HepG2 (cell line): Measurements from ENCODE around the gene SMIM12. TPM values are rescaled to one million over a fixed set of nuclear protein-coding genes. Genes with fewer than 3 reads are reported as not detected.

Experiments used
- ARNT ChIP-seq: fragments of 450-650 bp; IDR thresholded peaks from 2 replicates; pipeline ENCODE4 v1.6.1; 2017
- CCAR2 ChIP-seq: fragments of 200-400 bp; formaldehyde crosslinking; optimal IDR thresholded peaks from 2 replicates; pipeline ENCODE3; 2018; ENCODE audit warnings: low read depth, mild to moderate bottlenecking, low read length, moderate library complexity
- DNMT1 ChIP-seq: sonication (generic); formaldehyde crosslinking; IDR thresholded peaks from 2 replicates; pipeline ENCODE4 v1.5.1; 2020; ENCODE audit warnings: mild to moderate bottlenecking, missing genetic modification reagents
- FOXC1 ChIP-seq: sonication (generic); formaldehyde crosslinking; IDR thresholded peaks from 2 replicates; pipeline ENCODE4 v1.8.0; 2022; ENCODE audit warnings: mild to moderate bottlenecking, missing genetic modification reagents, borderline replicate concordance
- FOXO1 ChIP-seq: sonication (generic); formaldehyde crosslinking; IDR thresholded peaks from 2 replicates; pipeline ENCODE4 v1.4.0; 2020; ENCODE audit warnings: missing genetic modification reagents
- GABPB1 ChIP-seq: IDR thresholded peaks from 2 replicates; pipeline ENCODE4 v1.6.1; 2016; ENCODE audit warnings: mild to moderate bottlenecking, missing genetic modification reagents, moderate library complexity, missing compliant biosample characterization
- MTF1 ChIP-seq: sonication (generic); formaldehyde crosslinking; IDR thresholded peaks from 2 replicates; pipeline ENCODE4 v1.5.0; 2020; ENCODE audit warnings: missing genetic modification reagents
- NCOA1 ChIP-seq: sonication (generic); formaldehyde crosslinking; IDR thresholded peaks from 2 replicates; pipeline ENCODE4 v1.9.0; 2021; ENCODE audit warnings: missing genetic modification reagents
- NFYC ChIP-seq: IDR thresholded peaks from 2 replicates; pipeline ENCODE4 v1.6.1; 2016; ENCODE audit warnings: missing genetic modification reagents, missing compliant biosample characterization
- RFX3 ChIP-seq: IDR thresholded peaks from 2 replicates; pipeline ENCODE4 v1.6.1; 2016; ENCODE audit warnings: missing biosample characterization, missing genetic modification reagents
- SNAPC2 ChIP-seq: sonication (generic); formaldehyde crosslinking; IDR thresholded peaks from 2 replicates; pipeline ENCODE4 v1.8.1; 2022; ENCODE audit warnings: mild to moderate bottlenecking, missing genetic modification reagents
- SUZ12 ChIP-seq: fragments of 150-350 bp; IDR thresholded peaks from 2 replicates; pipeline ENCODE4 v1.6.1; 2014; ENCODE audit warnings: low read depth, low read length
- SYNCRIP ChIP-seq: fragments of 200-400 bp; formaldehyde crosslinking; IDR thresholded peaks from 2 replicates; pipeline ENCODE4 v1.6.1; 2018; ENCODE audit warnings: mild to moderate bottlenecking, low read depth, low read length; ENCODE audit not compliant: insufficient read depth
- ZNF101 ChIP-seq: sonication (generic); formaldehyde crosslinking; IDR thresholded peaks from 2 replicates; pipeline ENCODE4 v1.4.0; 2020; ENCODE audit warnings: mild to moderate bottlenecking, low read depth, missing genetic modification reagents, borderline replicate concordance
- ZNF24 ChIP-seq: fragments of 450-650 bp; IDR thresholded peaks from 2 replicates; pipeline ENCODE4 v1.6.1; 2017; ENCODE audit warnings: antibody characterized with exemption, mild to moderate bottlenecking
- ZNF441 ChIP-seq: sonication (generic); formaldehyde crosslinking; IDR thresholded peaks from 2 replicates; pipeline ENCODE4 v1.7.0; 2021; ENCODE audit warnings: missing genetic modification reagents, borderline replicate concordance
- ZNF780A ChIP-seq: sonication (generic); formaldehyde crosslinking; IDR thresholded peaks from 2 replicates; pipeline ENCODE4 v1.8.0; 2022; ENCODE audit warnings: mild to moderate bottlenecking, missing genetic modification reagents, moderate library complexity
- ZNF792 ChIP-seq: IDR thresholded peaks from 2 replicates; pipeline ENCODE4 v1.6.1; 2016
- polyA plus RNA-seq, 8 experiments: library from polyadenylated mRNA; depleted of rRNA in 3 of 8; stranded (reverse) in 7 of 8; unstranded in 1 of 8; fragments of >200 nt; fragmentation: Illumina TruSeq in 4 of 8; extraction: Trizol in 4 of 8; gene quantifications; 2 replicates each; pipeline versions ENCODE4 v1.2.1 to v1.2.3, GENCODE V29; 2011 to 2016; ENCODE audit warnings: low read depth in 4 of 8, missing spikeins in 1 of 8, mixed read lengths in 1 of 8; ENCODE audit not compliant: insufficient read depth in 1 of 8
- total RNA-seq, 5 experiments: library from RNA; depleted of rRNA; stranded (reverse); fragments of >200 nt; fragmentation: Illumina TruSeq; extraction: Trizol; gene quantifications; 2 replicates each; pipeline ENCODE4 v1.2.3, GENCODE V29; 2016; ENCODE audit warnings: low read depth in 1 of 5
- TF ChIP-seq, protein P1 (sequence below): IDR thresholded peaks from 2 replicates; pipeline ENCODE4 v1.6.1; 2016; ENCODE audit warnings: mild to moderate bottlenecking
- TF ChIP-seq, protein P2 (sequence below): sonication (generic); formaldehyde crosslinking; IDR thresholded peaks from 2 replicates; pipeline ENCODE4 v1.4.0; 2020; ENCODE audit warnings: missing genetic modification reagents, borderline replicate concordance
- TF ChIP-seq, protein P3 (sequence below): sonication (generic); formaldehyde crosslinking; IDR thresholded peaks from 2 replicates; pipeline ENCODE4 v1.5.0; 2020; ENCODE audit warnings: mild to moderate bottlenecking, missing genetic modification reagents
- TF ChIP-seq, protein P4 (sequence below): IDR thresholded peaks from 2 replicates; pipeline ENCODE4 v1.6.1; 2018; ENCODE audit warnings: missing genetic modification reagents

Gene SMIM12
- total and polyA plus RNA-seq, 2 of the 13 experiments (the other 11 are each of a cell fraction or from before 2014, with no cell fraction given): 20.1 to 41.3 TPM

DNA sequence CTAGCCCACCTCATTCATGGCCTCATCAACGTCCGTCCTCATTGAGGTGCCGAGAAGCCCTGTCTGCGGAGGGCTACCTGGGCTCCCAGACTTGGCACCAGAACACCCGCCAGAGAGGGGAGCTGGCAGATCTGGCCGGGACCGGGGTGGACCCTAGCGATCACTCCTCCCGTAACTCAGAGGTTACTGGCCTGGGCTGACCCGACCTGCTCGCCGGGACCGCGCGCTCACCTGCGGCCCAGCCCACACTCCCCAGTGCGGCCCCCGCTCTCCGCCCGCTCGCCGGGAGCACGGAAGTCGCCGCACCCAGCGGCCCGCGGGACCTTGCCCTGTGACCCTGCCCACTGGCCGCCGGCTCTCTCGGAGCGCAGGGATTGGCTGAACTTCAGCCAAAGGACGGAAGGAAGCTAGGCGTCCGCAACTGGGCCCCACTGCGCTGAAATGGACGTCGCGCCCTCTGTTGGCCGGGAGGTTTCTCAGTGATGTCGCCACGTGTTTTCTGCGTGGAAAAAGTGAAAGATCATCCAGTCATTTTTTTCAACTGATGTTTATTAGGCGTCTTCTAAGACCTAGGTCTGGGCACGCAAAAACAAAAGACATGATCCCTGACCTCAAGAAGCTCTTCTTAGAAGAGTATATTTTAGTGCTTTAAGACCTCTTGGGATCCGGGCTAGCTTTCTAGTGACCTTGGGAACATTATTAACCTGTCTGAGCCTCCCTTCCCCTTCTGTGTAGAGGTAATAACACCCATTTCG lies at the start of gene SMIM12 (continued):
- TF ChIP-seq GABPB1 (peak; percentile 98), MTF1 (CRISPR knock-in tag) (peak; percentile 39; the same call in 1 of the 2 replicates), ZNF780A (CRISPR knock-in tag) (0 out of 2 replicates have a peak, but pooled peaks have one; percentile 21), SUZ12 (no peak), CCAR2 (peak; percentile 34), ARNT (no peak), DNMT1 (CRISPR knock-in tag) (no peak), SNAPC2 (no peak), FOXC1 (peak; percentile 83; the same call in 1 of the 2 replicates), RFX3 (CRISPR knock-in tag) (no peak), SYNCRIP (no peak), NFYC (peak; percentile 89), FOXO1 (CRISPR knock-in tag) (peak; percentile 19; the same call in 1 of the 2 replicates), NCOA1 (CRISPR knock-in tag) (peak; percentile 95), ZNF441 (CRISPR knock-in tag) (peak; percentile 82; the same call in 1 of the 2 replicates), ZNF792 (CRISPR knock-in tag) (peak; percentile 80), ZNF101 (CRISPR knock-in tag) (0 out of 2 replicates have a peak, but pooled peaks have one; percentile 51), ZNF24 (no peak; the same call in 1 of the 2 replicates)
- TF ChIP-seq, protein P1, sequence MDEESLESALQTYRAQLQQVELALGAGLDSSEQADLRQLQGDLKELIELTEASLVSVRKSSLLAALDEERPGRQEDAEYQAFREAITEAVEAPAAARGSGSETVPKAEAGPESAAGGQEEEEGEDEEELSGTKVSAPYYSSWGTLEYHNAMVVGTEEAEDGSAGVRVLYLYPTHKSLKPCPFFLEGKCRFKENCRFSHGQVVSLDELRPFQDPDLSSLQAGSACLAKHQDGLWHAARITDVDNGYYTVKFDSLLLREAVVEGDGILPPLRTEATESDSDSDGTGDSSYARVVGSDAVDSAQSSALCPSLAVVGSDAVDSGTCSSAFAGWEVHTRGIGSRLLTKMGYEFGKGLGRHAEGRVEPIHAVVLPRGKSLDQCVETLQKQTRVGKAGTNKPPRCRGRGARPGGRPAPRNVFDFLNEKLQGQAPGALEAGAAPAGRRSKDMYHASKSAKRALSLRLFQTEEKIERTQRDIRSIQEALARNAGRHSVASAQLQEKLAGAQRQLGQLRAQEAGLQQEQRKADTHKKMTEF (CRISPR knock-in tag): peak; percentile 94
- TF ChIP-seq, protein P2, sequence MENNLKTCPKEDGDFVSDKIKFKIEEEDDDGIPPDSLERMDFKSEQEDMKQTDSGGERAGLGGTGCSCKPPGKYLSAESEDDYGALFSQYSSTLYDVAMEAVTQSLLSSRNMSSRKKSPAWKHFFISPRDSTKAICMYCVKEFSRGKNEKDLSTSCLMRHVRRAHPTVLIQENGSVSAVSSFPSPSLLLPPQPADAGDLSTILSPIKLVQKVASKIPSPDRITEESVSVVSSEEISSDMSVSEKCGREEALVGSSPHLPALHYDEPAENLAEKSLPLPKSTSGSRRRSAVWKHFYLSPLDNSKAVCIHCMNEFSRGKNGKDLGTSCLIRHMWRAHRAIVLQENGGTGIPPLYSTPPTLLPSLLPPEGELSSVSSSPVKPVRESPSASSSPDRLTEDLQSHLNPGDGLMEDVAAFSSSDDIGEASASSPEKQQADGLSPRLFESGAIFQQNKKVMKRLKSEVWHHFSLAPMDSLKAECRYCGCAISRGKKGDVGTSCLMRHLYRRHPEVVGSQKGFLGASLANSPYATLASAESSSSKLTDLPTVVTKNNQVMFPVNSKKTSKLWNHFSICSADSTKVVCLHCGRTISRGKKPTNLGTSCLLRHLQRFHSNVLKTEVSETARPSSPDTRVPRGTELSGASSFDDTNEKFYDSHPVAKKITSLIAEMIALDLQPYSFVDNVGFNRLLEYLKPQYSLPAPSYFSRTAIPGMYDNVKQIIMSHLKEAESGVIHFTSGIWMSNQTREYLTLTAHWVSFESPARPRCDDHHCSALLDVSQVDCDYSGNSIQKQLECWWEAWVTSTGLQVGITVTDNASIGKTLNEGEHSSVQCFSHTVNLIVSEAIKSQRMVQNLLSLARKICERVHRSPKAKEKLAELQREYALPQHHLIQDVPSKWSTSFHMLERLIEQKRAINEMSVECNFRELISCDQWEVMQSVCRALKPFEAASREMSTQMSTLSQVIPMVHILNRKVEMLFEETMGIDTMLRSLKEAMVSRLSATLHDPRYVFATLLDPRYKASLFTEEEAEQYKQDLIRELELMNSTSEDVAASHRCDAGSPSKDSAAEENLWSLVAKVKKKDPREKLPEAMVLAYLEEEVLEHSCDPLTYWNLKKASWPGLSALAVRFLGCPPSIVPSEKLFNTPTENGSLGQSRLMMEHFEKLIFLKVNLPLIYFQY (CRISPR knock-in tag): peak; percentile 49; the same call in 1 of the 2 replicates
- TF ChIP-seq, protein P3, sequence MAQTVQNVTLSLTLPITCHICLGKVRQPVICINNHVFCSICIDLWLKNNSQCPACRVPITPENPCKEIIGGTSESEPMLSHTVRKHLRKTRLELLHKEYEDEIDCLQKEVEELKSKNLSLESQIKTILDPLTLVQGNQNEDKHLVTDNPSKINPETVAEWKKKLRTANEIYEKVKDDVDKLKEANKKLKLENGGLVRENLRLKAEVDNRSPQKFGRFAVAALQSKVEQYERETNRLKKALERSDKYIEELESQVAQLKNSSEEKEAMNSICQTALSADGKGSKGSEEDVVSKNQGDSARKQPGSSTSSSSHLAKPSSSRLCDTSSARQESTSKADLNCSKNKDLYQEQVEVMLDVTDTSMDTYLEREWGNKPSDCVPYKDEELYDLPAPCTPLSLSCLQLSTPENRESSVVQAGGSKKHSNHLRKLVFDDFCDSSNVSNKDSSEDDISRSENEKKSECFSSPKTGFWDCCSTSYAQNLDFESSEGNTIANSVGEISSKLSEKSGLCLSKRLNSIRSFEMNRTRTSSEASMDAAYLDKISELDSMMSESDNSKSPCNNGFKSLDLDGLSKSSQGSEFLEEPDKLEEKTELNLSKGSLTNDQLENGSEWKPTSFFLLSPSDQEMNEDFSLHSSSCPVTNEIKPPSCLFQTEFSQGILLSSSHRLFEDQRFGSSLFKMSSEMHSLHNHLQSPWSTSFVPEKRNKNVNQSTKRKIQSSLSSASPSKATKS (CRISPR knock-in tag): 0 out of 2 replicates have a peak, but pooled peaks have one; percentile 41
- TF ChIP-seq, protein P4, sequence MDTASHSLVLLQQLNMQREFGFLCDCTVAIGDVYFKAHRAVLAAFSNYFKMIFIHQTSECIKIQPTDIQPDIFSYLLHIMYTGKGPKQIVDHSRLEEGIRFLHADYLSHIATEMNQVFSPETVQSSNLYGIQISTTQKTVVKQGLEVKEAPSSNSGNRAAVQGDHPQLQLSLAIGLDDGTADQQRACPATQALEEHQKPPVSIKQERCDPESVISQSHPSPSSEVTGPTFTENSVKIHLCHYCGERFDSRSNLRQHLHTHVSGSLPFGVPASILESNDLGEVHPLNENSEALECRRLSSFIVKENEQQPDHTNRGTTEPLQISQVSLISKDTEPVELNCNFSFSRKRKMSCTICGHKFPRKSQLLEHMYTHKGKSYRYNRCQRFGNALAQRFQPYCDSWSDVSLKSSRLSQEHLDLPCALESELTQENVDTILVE (CRISPR knock-in tag): peak; percentile 94
